ENCODE data around the gene PADI2.

PADI2 gene

DNA sequence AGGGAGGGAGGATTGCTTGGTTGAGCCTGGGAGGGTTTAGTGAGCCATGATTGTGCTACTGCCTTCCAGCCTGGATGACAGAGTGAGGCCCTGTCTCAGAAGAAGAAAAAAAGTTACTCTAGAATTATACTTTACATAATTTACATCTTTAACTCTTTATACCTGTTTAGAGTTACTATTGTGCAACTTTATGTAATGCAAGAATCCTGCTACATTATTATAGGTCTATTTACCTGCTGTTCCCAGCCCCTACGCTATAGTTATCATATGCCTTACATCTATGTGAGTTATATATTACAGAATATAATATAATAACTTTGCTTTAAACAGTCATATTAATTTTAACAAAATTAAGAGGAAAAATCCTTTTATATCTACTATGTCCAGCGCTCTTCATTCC, 79.7 kb downstream of the PADI2 start:
- no peak overlapping the region for H3K4me3 Mint-ChIP-seq
- no peak overlapping the region for H3K27ac Mint-ChIP-seq
- TF ChIP-seq, protein P1, sequence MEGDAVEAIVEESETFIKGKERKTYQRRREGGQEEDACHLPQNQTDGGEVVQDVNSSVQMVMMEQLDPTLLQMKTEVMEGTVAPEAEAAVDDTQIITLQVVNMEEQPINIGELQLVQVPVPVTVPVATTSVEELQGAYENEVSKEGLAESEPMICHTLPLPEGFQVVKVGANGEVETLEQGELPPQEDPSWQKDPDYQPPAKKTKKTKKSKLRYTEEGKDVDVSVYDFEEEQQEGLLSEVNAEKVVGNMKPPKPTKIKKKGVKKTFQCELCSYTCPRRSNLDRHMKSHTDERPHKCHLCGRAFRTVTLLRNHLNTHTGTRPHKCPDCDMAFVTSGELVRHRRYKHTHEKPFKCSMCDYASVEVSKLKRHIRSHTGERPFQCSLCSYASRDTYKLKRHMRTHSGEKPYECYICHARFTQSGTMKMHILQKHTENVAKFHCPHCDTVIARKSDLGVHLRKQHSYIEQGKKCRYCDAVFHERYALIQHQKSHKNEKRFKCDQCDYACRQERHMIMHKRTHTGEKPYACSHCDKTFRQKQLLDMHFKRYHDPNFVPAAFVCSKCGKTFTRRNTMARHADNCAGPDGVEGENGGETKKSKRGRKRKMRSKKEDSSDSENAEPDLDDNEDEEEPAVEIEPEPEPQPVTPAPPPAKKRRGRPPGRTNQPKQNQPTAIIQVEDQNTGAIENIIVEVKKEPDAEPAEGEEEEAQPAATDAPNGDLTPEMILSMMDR (IDR thresholded peaks at IDR 0.05; ENCODE audit: unreplicated experiment in 3 of 3), result no peak
- peaks cover 34% of the 10 kb centered on the region for H3K36me3 Mint-ChIP-seq (ENCODE audit: low read depth)
- H3K4me1 Mint-ChIP-seq, result no peaks in the 10 kb centered on the region
- H3K27me3 Mint-ChIP-seq (ENCODE audit: low read depth), result no peaks in the 10 kb centered on the region
- no peaks in the 10 kb centered on the region for H3K9me3 Mint-ChIP-seq

DNA sequence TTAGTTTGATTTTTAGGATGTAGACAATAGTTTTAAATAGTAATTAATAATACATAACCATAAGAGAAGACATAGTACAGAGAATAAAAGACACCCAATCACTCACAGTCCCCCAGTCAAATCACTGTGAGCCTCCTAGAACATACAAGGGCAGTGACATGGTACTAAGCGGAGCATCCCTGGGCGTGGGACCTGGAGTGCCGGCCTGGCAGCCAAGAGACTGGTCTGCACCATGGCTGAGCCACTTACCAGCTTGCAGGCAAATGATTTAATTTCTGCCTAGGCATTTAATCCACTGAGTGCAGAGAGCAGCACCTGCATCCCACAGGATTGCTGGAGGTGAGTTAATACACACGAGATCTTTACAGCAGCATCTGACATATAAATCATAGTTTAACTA, 85.8 kb downstream of the PADI2 start:
- TF ChIP-seq, protein P1 (IDR thresholded peaks at IDR 0.05; ENCODE audit: unreplicated experiment in 3 of 3), result no peak
- peaks cover 15% of the 10 kb centered on the region for H3K36me3 Mint-ChIP-seq (ENCODE audit: low read depth)
- H3K27me3 Mint-ChIP-seq (ENCODE audit: low read depth), result no peaks in the 10 kb centered on the region
- no peaks in the 10 kb centered on the region for H3K4me1 Mint-ChIP-seq
- H3K4me3 Mint-ChIP-seq, result no peak overlapping the region
- H3K27ac Mint-ChIP-seq, result no peak overlapping the region
- no peaks in the 10 kb centered on the region for H3K9me3 Mint-ChIP-seq

DNA sequence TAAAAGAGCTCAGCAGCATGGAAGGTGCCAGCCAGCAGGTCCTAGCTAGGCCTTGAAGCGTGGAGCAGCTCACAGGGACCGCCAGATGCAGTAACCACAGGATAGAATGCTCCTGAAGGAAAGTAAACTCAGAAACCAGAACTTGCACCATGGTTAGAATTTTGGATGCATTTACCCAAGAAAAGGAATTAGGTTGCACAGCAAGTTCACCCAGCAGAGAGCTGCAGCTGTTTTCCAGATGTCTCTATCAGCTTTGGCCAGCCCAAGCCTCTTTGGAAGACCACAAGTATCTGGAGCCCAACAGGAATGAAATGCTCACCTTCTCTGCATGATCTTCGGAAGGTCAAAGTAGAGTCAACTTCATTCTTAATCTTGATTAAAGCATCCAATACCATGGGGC, 86.5 kb downstream of the PADI2 start:
- H3K27ac Mint-ChIP-seq, result no peak overlapping the region
- no peaks in the 10 kb centered on the region for H3K4me1 Mint-ChIP-seq
- H3K4me3 Mint-ChIP-seq, result no peak overlapping the region
- TF ChIP-seq, protein P1 (IDR thresholded peaks at IDR 0.05; ENCODE audit: unreplicated experiment in 3 of 3), result no peak
- no peaks in the 10 kb centered on the region for H3K27me3 Mint-ChIP-seq (ENCODE audit: low read depth)
- peaks cover 16% of the 10 kb centered on the region for H3K36me3 Mint-ChIP-seq (ENCODE audit: low read depth)
- no peaks in the 10 kb centered on the region for H3K9me3 Mint-ChIP-seq

DNA sequence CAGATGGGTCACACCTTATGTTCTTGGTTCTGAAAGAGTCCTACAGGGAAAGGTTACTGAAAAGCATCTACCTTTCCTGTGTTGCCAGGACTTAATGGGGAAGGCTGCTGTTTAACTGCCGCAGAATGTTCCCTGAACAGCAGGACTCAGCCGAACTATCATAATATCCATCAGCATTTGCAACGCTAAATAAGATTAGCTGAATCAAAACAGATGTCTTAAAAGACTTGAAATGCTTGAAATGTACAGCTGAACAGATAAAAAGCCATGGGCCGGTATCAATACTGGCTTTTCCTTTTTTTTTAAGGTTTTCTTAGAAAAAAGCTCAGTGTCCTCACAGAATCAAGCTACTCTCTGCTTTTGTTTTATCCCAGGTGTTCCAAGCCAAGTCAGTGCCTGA, 87.8 kb downstream of the PADI2 start:
- Mint-ChIP-seq H3K9me3 (no peaks in the 10 kb centered on the region), H3K36me3 (ENCODE audit: low read depth) (peaks cover 25% of the 10 kb centered on the region), H3K4me1 (no peaks in the 10 kb centered on the region), H3K4me3 (no peak overlapping the region), H3K27ac (no peak overlapping the region), H3K27me3 (ENCODE audit: low read depth) (no peaks in the 10 kb centered on the region)
- TF ChIP-seq, protein P1 (IDR thresholded peaks at IDR 0.05; ENCODE audit: unreplicated experiment in 3 of 3), result no peak

DNA sequence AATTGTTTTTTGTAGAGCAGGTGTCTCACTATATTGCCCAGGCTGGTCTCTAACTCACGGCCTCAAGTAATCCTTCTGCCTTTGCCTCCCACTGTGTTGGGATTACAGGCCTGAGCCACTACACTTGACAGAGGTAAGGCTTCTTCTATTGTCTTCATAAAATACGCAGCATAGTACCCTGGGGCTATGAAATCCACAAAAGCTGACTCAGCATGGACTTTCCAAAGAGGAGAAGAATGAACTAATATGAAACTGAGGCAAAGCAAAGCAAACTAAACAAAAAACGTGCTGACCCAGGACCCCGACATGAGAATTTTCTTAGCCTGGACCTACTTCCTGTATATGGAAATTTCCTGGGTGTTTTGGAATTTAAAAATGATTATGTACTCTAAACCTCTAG, 89.0 kb downstream of the PADI2 start:
- Mint-ChIP-seq H3K4me1 (no peaks in the 10 kb centered on the region), H3K4me3 (no peak overlapping the region), H3K36me3 (ENCODE audit: low read depth) (peaks cover 25% of the 10 kb centered on the region), H3K27me3 (ENCODE audit: low read depth) (no peaks in the 10 kb centered on the region), H3K9me3 (no peaks in the 10 kb centered on the region), H3K27ac (peak overlapping the region in 1 of 3 experiments; percentile 46)
- TF ChIP-seq, protein P1 (IDR thresholded peaks at IDR 0.05; ENCODE audit: unreplicated experiment in 3 of 3), result no peak

DNA sequence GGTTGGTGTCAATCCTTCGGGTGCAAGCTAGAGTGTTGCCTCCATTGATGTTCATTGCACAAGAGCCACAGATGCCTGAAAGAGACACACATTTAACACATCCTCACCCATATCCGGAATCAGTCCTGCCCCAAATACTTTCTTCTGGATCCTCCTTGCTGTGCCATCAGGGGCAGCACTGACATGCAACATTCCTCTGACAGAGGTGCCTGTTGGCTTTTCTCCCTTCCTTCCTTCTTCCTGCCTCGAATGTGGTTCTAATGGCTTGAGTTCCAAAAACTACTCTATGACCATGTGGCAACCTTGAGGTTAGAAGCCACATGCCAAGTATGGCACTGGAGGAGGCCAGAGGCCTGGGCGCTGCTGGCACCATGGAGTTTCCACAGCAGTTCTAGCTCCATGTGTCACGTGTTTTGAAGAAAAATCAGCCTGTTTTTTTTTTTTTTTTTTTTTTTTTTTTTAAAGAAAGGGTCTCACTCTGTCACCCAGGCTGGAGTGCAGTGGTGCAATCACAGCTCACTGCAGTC, 90.5 kb downstream of the PADI2 start:
- no peak overlapping the region for H3K27ac Mint-ChIP-seq
- peaks cover under 1% of the 10 kb centered on the region for H3K4me1 Mint-ChIP-seq
- H3K27me3 Mint-ChIP-seq (ENCODE audit: low read depth), result no peaks in the 10 kb centered on the region
- H3K36me3 Mint-ChIP-seq (ENCODE audit: low read depth), result peaks cover 30% of the 10 kb centered on the region
- no peak overlapping the region for H3K4me3 Mint-ChIP-seq
- TF ChIP-seq, protein P1 (IDR thresholded peaks at IDR 0.05; ENCODE audit: unreplicated experiment in 3 of 3), result no peak
- no peaks in the 10 kb centered on the region for H3K9me3 Mint-ChIP-seq

All from nephron (organoid).